ENCODE measurements around the gene GTPBP3.

Gene GTPBP3

GRCh38 chr19:17390665-17391370, 53.5 kb downstream of the GTPBP3 start:
- peak; percentile 82 to 88 (median 83) for DNase-seq

GRCh38 chr19:17391371-17392151, 54.2 kb downstream of the GTPBP3 start:
- no peak for DNase-seq

Data from NCI-H1417 (cell line).